ENCODE data around the gene ARL14EPL.

ARL14EPL gene

GRCh38 chr5:116032094-116032517, at the start of gene ARL14EPL:
Gene ARL14EPL, plus strand, starts transcription at chr5:116032472. Its CDS starts 18,994 bp downstream, at chr5:116051466.
- in situ Hi-C loops (cut with HindIII; ENCODE audit: low sequenced_read_pairs): no loop called here

- in situ Hi-C loops (cut with HindIII; ENCODE audit: low sequenced_read_pairs): no loop called here
Observed at GRCh38 chr5:115983519-115983918, 48.8 kb upstream of the ARL14EPL start.

- in situ Hi-C loops (cut with HindIII; ENCODE audit: low sequenced_read_pairs): no loop called here
Observed at GRCh38 chr5:115985802-115986757, 46.2 kb upstream of the ARL14EPL start.

GRCh38 chr5:115988002-115988401, 44.3 kb upstream of the ARL14EPL start:
- in situ Hi-C loops (cut with HindIII; ENCODE audit: low sequenced_read_pairs): no loop called here

GRCh38 chr5:115992848-115993350, 39.4 kb upstream of the ARL14EPL start:
- in situ Hi-C loops (cut with HindIII; ENCODE audit: low sequenced_read_pairs): no loop called here

GRCh38 chr5:115995351-115995750, 36.9 kb upstream of the ARL14EPL start:
- in situ Hi-C loops (cut with HindIII; ENCODE audit: low sequenced_read_pairs): no loop called here

- in situ Hi-C loops (cut with HindIII; ENCODE audit: low sequenced_read_pairs): no loop called here
Observed at GRCh38 chr5:116002116-116002906, 30.0 kb upstream of the ARL14EPL start.

- in situ Hi-C loops (cut with HindIII; ENCODE audit: low sequenced_read_pairs): no loop called here
Observed at GRCh38 chr5:116004248-116004647, 28.0 kb upstream of the ARL14EPL start.

GRCh38 chr5:116009806-116010205, 22.5 kb upstream of the ARL14EPL start:
- in situ Hi-C loops (cut with HindIII; ENCODE audit: low sequenced_read_pairs): no loop called here

- in situ Hi-C loops (cut with HindIII; ENCODE audit: low sequenced_read_pairs): no loop called here
Observed at GRCh38 chr5:116011046-116011445, 21.2 kb upstream of the ARL14EPL start.

GRCh38 chr5:116013207-116013785, 19.0 kb upstream of the ARL14EPL start:
- in situ Hi-C loops (cut with HindIII; ENCODE audit: low sequenced_read_pairs): no loop called here

- in situ Hi-C loops (cut with HindIII; ENCODE audit: low sequenced_read_pairs): no loop called here
Observed at GRCh38 chr5:116013936-116014335, 18.3 kb upstream of the ARL14EPL start.

- in situ Hi-C loops (cut with HindIII; ENCODE audit: low sequenced_read_pairs): no loop called here
Observed at GRCh38 chr5:116023619-116024018, 8.7 kb upstream of the ARL14EPL start.

GRCh38 chr5:116025866-116026265, 6.4 kb upstream of the ARL14EPL start:
- in situ Hi-C loops (cut with HindIII; ENCODE audit: low sequenced_read_pairs): no loop called here

GRCh38 chr5:116032991-116033390, 719 bp downstream of the ARL14EPL start:
- in situ Hi-C loops (cut with HindIII; ENCODE audit: low sequenced_read_pairs): no loop called here

GRCh38 chr5:116035123-116035522, 2.9 kb downstream of the ARL14EPL start:
- in situ Hi-C loops (cut with HindIII; ENCODE audit: low sequenced_read_pairs): no loop called here

GRCh38 chr5:116037236-116037822, 5.1 kb downstream of the ARL14EPL start:
- in situ Hi-C loops (cut with HindIII; ENCODE audit: low sequenced_read_pairs): no loop called here

- in situ Hi-C loops (cut with HindIII; ENCODE audit: low sequenced_read_pairs): no loop called here
Observed at GRCh38 chr5:116038817-116039216, 6.5 kb downstream of the ARL14EPL start.

- in situ Hi-C loops (cut with HindIII; ENCODE audit: low sequenced_read_pairs): no loop called here
Observed at GRCh38 chr5:116042375-116042774, 10.1 kb downstream of the ARL14EPL start.

- in situ Hi-C loops (cut with HindIII; ENCODE audit: low sequenced_read_pairs): no loop called here
Observed at GRCh38 chr5:116044073-116044472, 11.8 kb downstream of the ARL14EPL start.

GRCh38 chr5:116045821-116046220, 13.5 kb downstream of the ARL14EPL start:
- in situ Hi-C loops (cut with HindIII; ENCODE audit: low sequenced_read_pairs): no loop called here
